ENCODE results near the gene ZNF284.
"Not testable (repeated sequence)": the region's sequence is repeated elsewhere in the genome, so short reads cannot be mapped to it uniquely, and the experiment has no call there.

The ZNF284 gene

GRCh38 chr19:44111910-44112463 is 40.0 kb downstream of the ZNF284 start:
- DNase-seq (ENCODE audit: low read depth): no peak

- DNase-seq (ENCODE audit: low read depth): no peak
Observed at GRCh38 chr19:44112802-44113137, 40.8 kb downstream of the ZNF284 start.

- peak; percentile 75 for DNase-seq (ENCODE audit: low read depth)
Observed at GRCh38 chr19:44113138-44113783, 41.3 kb downstream of the ZNF284 start, which contains the start of gene ZNF225. ZNF225 (plus strand) TSS chr19:44113399; CDS start chr19:44115828, 2,429 bp downstream.

GRCh38 chr19:44113784-44114390 is 41.9 kb downstream of the ZNF284 start:
- no peak for DNase-seq (ENCODE audit: low read depth)

GRCh38 chr19:44121162-44121561 is 49.2 kb downstream of the ZNF284 start:
- DNase-seq (ENCODE audit: low read depth): not testable (repeated sequence)

- DNase-seq (ENCODE audit: low read depth): no peak
Observed at GRCh38 chr19:44131955-44132354, 60.0 kb downstream of the ZNF284 start.

Data from stimulated activated CD8-positive, alpha-beta memory T cell treated with anti-CD3 and anti-CD28 coated beads, Interleukin-4, amount 100 ng/mL, for 24 hours (primary cell).